ENCODE results near the gene SCMH1. TPM values are rescaled to one million over a fixed set of nuclear protein-coding genes. Genes with fewer than 3 reads are reported as not detected.

Gene SCMH1
- polyA plus RNA-seq, 1 of the 3 experiments (the other 2 are of a cell fraction), result 38.5 TPM

- Histone ChIP-seq H3K9me2 (no peaks in the 10 kb centered on the region), H3K27ac (ENCODE audit: low read depth in 2 of 2, low read length in 1 of 2) (no peak overlapping the region), H3K4me2 (no peak overlapping the region), H3K9me3 (no peaks in the 10 kb centered on the region), H3K79me2 (ENCODE audit: insufficient read depth) (no peaks in the 10 kb centered on the region), H3F3A (replicated peaks; ENCODE audit: insufficient read depth) (peaks cover 3% of the 10 kb centered on the region), H3K9ac (no peak overlapping the region), H4K20me1 (ENCODE audit: insufficient read depth) (no peaks in the 10 kb centered on the region), H3K36me3 (replicated peaks in 1 of 2; ENCODE audit: control insufficient read depth in 1 of 2, insufficient read depth in 2 of 2, low read length in 1 of 2) (peaks cover 0 to 17% of the 10 kb centered on the region in 2 experiments), H3K4me3 (ENCODE audit: low read depth in 2 of 2, low read length in 1 of 2) (no peak overlapping the region), H2AFZ (ENCODE audit: low read depth) (no peak overlapping the region), H3K4me1 (ENCODE audit: control insufficient read depth in 1 of 2, insufficient read depth in 2 of 2, low read depth in 1 of 2, low read length in 1 of 2) (no peaks in the 10 kb centered on the region; a peak in 1 of 4 replicates), H3K27me3 (ENCODE audit: insufficient read depth) (no peaks in the 10 kb centered on the region)
- WGBS (ENCODE audit: low lambda C conversion rate), result 42% methylated on average over 2 of the region's 3 CpGs
- peak; percentile 29 for DNase-seq
- TF ChIP-seq RAD21 (IDR thresholded peaks at IDR 0.05; ENCODE audit: low read length) (no peak), NRF1 (IDR thresholded peaks at IDR 0.05; ENCODE audit: low read depth, low read length) (no peak), POLR2AphosphoS5 (IDR thresholded peaks at IDR 0.05; ENCODE audit: low read depth, low read length) (no peak), TEAD4 (IDR thresholded peaks at IDR 0.05; ENCODE audit: borderline replicate concordance, insufficient read depth) (no peak), GATA2 (CRISPR knock-in tag; IDR thresholded peaks at IDR 0.05) (no peak), RFX5 (IDR thresholded peaks at IDR 0.05; ENCODE audit: low read length) (no peak), FOSL2 (IDR thresholded peaks at IDR 0.05; ENCODE audit: borderline replicate concordance, low read depth) (no peak), TAF1 (IDR thresholded peaks at IDR 0.05; ENCODE audit: borderline replicate concordance, low read depth, low read length) (no peak), PBX3 (IDR thresholded peaks at IDR 0.05) (no peak), SMC3 (IDR thresholded peaks at IDR 0.05; ENCODE audit: low read depth, low read length) (no peak), JUND (IDR thresholded peaks at IDR 0.05) (no peak), RCOR1 (IDR thresholded peaks at IDR 0.05; ENCODE audit: low read length) (no peak), YY1 (IDR thresholded peaks at IDR 0.05; ENCODE audit: low read depth) (no peak)
- CTCF ChIA-PET, result no interaction called here
- POLR2A ChIA-PET, result no interaction called here
These were observed 221.5 kb downstream of the SCMH1 start for GRCh38 chr1:41020654-41021053.

GRCh38 chr1:41020109-41020576 lies 222.0 kb downstream of the SCMH1 start:
- Histone ChIP-seq H3K9ac (no peak overlapping the region), H3K36me3 (replicated peaks in 1 of 2; ENCODE audit: control insufficient read depth in 1 of 2, insufficient read depth in 2 of 2, low read length in 1 of 2) (peaks cover 0 to 20% of the 10 kb centered on the region in 2 experiments), H4K20me1 (ENCODE audit: insufficient read depth) (no peaks in the 10 kb centered on the region), H3K9me2 (no peaks in the 10 kb centered on the region), H3K79me2 (ENCODE audit: insufficient read depth) (no peaks in the 10 kb centered on the region), H2AFZ (ENCODE audit: low read depth) (no peak overlapping the region), H3K27ac (ENCODE audit: low read depth in 2 of 2, low read length in 1 of 2) (no peak overlapping the region), H3K4me3 (ENCODE audit: low read depth in 2 of 2, low read length in 1 of 2) (no peak overlapping the region), H3K4me2 (no peak overlapping the region), H3K9me3 (no peaks in the 10 kb centered on the region), H3K4me1 (ENCODE audit: control insufficient read depth in 1 of 2, insufficient read depth in 2 of 2, low read depth in 1 of 2, low read length in 1 of 2) (no peaks in the 10 kb centered on the region; a peak in 1 of 4 replicates), H3K27me3 (ENCODE audit: insufficient read depth) (no peaks in the 10 kb centered on the region), H3F3A (replicated peaks; ENCODE audit: insufficient read depth) (peaks cover 6% of the 10 kb centered on the region)
- 97% methylated on average over 16 of the region's 17 CpGs for WGBS (ENCODE audit: low lambda C conversion rate)
- DNase-seq, result peak; percentile 28
- ChIA-PET POLR2A (no interaction called here), CTCF (no interaction called here)
- TF ChIP-seq TAF1 (IDR thresholded peaks at IDR 0.05; ENCODE audit: borderline replicate concordance, low read depth, low read length) (no peak), RCOR1 (IDR thresholded peaks at IDR 0.05; ENCODE audit: low read length) (no peak), RAD21 (IDR thresholded peaks at IDR 0.05; ENCODE audit: low read length) (no peak), JUND (IDR thresholded peaks at IDR 0.05) (no peak), NFIC (IDR thresholded peaks at IDR 0.05; ENCODE audit: borderline replicate concordance) (no peak), TEAD4 (IDR thresholded peaks at IDR 0.05; ENCODE audit: borderline replicate concordance, insufficient read depth) (no peak), FOSL2 (IDR thresholded peaks at IDR 0.05; ENCODE audit: borderline replicate concordance, low read depth) (no peak), ELF1 (IDR thresholded peaks at IDR 0.05) (no peak), USF1 (IDR thresholded peaks at IDR 0.05; ENCODE audit: borderline replicate concordance, low read depth) (no peak), FOXM1 (IDR thresholded peaks at IDR 0.05; ENCODE audit: low read depth) (no peak), GATA2 (CRISPR knock-in tag; IDR thresholded peaks at IDR 0.05) (no peak), RXRA (IDR thresholded peaks at IDR 0.05; ENCODE audit: borderline replicate concordance, low read depth) (no peak), MAX (IDR thresholded peaks at IDR 0.05; ENCODE audit: low read depth) (no peak), TCF12 (IDR thresholded peaks at IDR 0.05) (no peak), ZBTB33 (IDR thresholded peaks at IDR 0.05; ENCODE audit: borderline replicate concordance, low read depth) (no peak), SIN3A (IDR thresholded peaks at IDR 0.05; ENCODE audit: borderline replicate concordance, low read depth, low read length) (no peak), CHD2 (IDR thresholded peaks at IDR 0.05; ENCODE audit: low read length, partially characterized antibody) (no peak), RFX5 (IDR thresholded peaks at IDR 0.05; ENCODE audit: low read length) (no peak)

Data from SK-N-SH (cell line).